Progenitor cell of endocrine pancreas (in vitro differentiated cells): ENCODE data around the gene TIMM13. TPM values are rescaled to one million over a fixed set of nuclear protein-coding genes. Genes with fewer than 3 reads are reported as not detected.

Experiments
- DNase-seq: peaks from one replicate; pipeline ENCODE4 v3.0.0; 2021; ENCODE audit warnings: low spot score; ENCODE audit not compliant: unreplicated experiment
- H3K27ac Mint-ChIP-seq: 2 replicates; pipeline ENCODE4 v1.8.0; 2021; ENCODE audit warnings: mild to moderate bottlenecking, moderate library complexity, mixed read lengths
- H3K27me3 Mint-ChIP-seq: 2 replicates; pipeline ENCODE4 v1.8.0; 2021; ENCODE audit warnings: mixed read lengths
- H3K36me3 Mint-ChIP-seq: 2 replicates; pipeline ENCODE4 v1.8.0; 2022; ENCODE audit warnings: mixed read lengths; ENCODE audit not compliant: insufficient read depth
- H3K4me1 Mint-ChIP-seq: 2 replicates; pipeline ENCODE4 v1.8.0; 2021; ENCODE audit warnings: low read depth, mixed read lengths
- H3K4me3 Mint-ChIP-seq: 2 replicates; pipeline ENCODE4 v1.8.0; 2021; ENCODE audit warnings: low read depth, mild to moderate bottlenecking, moderate library complexity, mixed read lengths
- H3K9me3 Mint-ChIP-seq: 2 replicates; pipeline ENCODE4 v1.8.0; 2021; ENCODE audit warnings: low read depth, mixed read lengths
- long read RNA-seq: library from polyadenylated mRNA; unstranded; transcript quantifications from one replicate; pipeline ENCODE4 v2.0.0, GENCODE V29; 2020
- total RNA-seq: library from RNA; stranded (reverse); gene quantifications from 2 replicates; pipeline ENCODE4 v1.2.1, GENCODE V29; 2021
- TF ChIP-seq, protein P1 (sequence below): fragments of 200-600 bp; sonication (generic); IDR thresholded peaks from one replicate; pipeline ENCODE4 v1.5.0; 2021; ENCODE audit warnings: antibody characterized with exemption, mild to moderate bottlenecking; ENCODE audit not compliant: unreplicated experiment

TIMM13 gene
- total RNA-seq: 108 and 110 TPM in 2 replicates
- long read RNA-seq, transcript TIMM13-201 (3 exons, 1,973 nt): major isoform, 18 of 19 reads
- long read RNA-seq, partial matches to known transcripts: 1 of 19 reads
- long read RNA-seq, other reads (novel, unspliced or antisense): 0 of 19 reads

- Mint-ChIP-seq H3K9me3 (no peaks in the 10 kb centered on the region), H3K4me1 (peaks cover 8% of the 10 kb centered on the region), H3K27me3 (no peaks in the 10 kb centered on the region), H3K27ac (peak within 1 kb of the TSS; percentile 98), H3K36me3 (peaks cover 4% of the 10 kb centered on the region), H3K4me3 (peak within 1 kb of the TSS; percentile 90)
- peak; percentile 95 for DNase-seq
- TF ChIP-seq, protein P1, sequence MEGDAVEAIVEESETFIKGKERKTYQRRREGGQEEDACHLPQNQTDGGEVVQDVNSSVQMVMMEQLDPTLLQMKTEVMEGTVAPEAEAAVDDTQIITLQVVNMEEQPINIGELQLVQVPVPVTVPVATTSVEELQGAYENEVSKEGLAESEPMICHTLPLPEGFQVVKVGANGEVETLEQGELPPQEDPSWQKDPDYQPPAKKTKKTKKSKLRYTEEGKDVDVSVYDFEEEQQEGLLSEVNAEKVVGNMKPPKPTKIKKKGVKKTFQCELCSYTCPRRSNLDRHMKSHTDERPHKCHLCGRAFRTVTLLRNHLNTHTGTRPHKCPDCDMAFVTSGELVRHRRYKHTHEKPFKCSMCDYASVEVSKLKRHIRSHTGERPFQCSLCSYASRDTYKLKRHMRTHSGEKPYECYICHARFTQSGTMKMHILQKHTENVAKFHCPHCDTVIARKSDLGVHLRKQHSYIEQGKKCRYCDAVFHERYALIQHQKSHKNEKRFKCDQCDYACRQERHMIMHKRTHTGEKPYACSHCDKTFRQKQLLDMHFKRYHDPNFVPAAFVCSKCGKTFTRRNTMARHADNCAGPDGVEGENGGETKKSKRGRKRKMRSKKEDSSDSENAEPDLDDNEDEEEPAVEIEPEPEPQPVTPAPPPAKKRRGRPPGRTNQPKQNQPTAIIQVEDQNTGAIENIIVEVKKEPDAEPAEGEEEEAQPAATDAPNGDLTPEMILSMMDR: no peak
Measured at GRCh38 chr19:2427429-2428320, at the start of gene TIMM13. TIMM13 (minus strand) TSS chr19:2427586; CDS start chr19:2427533, 53 bp downstream.

DNA sequence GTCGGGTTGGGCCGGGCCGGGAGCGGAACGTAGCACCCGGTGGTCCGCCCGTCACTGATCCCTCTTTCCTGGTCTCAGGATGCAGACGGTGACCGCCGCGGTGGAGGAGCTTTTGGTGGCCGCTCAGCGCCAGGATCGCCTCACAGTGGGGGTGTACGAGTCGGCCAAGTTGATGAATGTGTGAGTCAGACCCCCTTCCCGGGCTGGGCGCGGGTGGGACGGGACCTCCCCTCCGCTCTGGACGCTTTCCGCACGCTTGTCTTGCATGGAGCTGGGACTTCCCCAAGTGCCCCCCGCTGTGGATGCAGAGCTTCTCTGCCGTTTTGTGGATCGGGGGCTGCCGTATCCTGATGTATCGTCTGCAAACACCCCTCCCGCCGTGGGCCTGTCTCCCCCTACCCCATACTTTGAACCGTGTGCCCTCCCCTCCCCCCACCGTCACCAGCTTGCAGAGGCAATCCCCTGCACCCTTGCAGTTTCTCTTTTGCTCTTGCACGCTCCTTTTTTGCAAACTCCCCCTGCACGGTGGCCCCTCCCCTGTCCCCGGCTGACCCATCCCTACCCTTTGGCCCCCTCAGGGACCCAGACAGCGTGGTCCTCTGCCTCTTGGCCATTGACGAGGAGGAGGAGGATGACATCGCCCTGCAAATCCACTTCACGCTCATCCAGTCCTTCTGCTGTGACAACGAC lies 49.2 kb upstream of the TIMM13 start:
- DNase-seq: no peak
- Mint-ChIP-seq H3K27ac (peak overlapping the region; percentile 88), H3K9me3 (no peaks in the 10 kb centered on the region), H3K27me3 (peaks cover 52% of the 10 kb centered on the region), H3K4me1 (peaks cover 20% of the 10 kb centered on the region), H3K36me3 (no peaks in the 10 kb centered on the region), H3K4me3 (peak overlapping the region; percentile 85)
- TF ChIP-seq, protein P1: no peak

- Mint-ChIP-seq H3K27ac (peak within 1 kb of the TSS; percentile 88), H3K36me3 (no peaks in the 10 kb centered on the region), H3K4me3 (peak within 1 kb of the TSS; percentile 85), H3K27me3 (peaks cover 46% of the 10 kb centered on the region), H3K9me3 (no peaks in the 10 kb centered on the region), H3K4me1 (peaks cover 20% of the 10 kb centered on the region)
- peak; percentile 90 for DNase-seq
- TF ChIP-seq, protein P1: no peak
Measured at GRCh38 chr19:2475702-2476450, 48.5 kb upstream of the TIMM13 start, which contains the start of gene GADD45B. GADD45B (plus strand) TSS chr19:2476127; CDS start chr19:2476359, 232 bp downstream.

DNA sequence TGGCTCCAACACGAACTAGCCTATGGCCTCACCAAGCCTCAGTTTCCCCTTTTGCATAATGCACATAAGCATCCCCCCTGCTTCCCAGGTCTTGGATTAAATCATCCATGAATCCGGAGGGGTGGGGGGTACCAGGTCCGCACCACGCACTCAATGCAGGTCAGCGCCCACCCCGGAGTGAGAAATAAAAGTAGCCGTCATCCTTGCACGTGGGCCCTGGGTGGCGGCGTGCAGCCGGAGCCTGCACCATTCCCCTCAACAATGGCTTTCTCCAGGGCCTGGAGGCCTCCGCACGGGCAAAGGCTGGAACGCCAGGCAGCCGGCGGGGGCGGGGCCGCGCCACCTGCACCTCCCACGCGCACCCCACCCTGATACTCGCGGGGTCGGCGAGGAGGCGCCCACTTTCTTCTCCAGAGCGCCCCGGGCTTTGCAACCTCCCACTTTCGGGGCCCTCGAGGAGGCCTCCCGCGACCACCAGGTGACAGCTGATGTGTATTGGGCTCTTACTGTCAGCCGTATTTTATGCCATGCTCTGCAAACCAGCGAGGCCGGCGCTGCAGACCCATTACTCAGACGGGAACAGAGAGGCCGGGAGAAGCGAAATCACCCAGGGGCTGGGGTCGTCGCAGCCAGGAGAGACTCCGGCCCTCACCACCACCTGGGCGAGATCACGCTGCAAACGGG lies 47.8 kb upstream of the TIMM13 start:
- no peak for DNase-seq
- Mint-ChIP-seq H3K27ac (peak overlapping the region; percentile 77), H3K4me3 (peak overlapping the region; percentile 47), H3K36me3 (no peaks in the 10 kb centered on the region), H3K9me3 (no peaks in the 10 kb centered on the region), H3K27me3 (peaks cover 41% of the 10 kb centered on the region), H3K4me1 (peaks cover 20% of the 10 kb centered on the region)
- TF ChIP-seq, protein P1: no peak
